OCI-LY1 (cell line): Measurements from ENCODE around the gene TMEM176A.
"Not testable (repeated sequence)": the region's sequence is repeated elsewhere in the genome, so short reads cannot be mapped to it uniquely, and the experiment has no call there.

Experiments
- EZH2 ChIP-seq: fragments of 200-600 bp; sonication (generic), shearing (Covaris generic); IDR thresholded peaks from 2 replicates; pipeline ENCODE4 v1.8.0; 2017; ENCODE audit warnings: borderline replicate concordance, mixed run types, mild to moderate bottlenecking, antibody characterized with exemption, low read length, moderate library complexity, mixed read lengths
- TF ChIP-seq, protein P1 (sequence below): fragments of 200-600 bp; sonication (generic), shearing (Covaris generic); IDR thresholded peaks from 2 replicates; pipeline ENCODE4 v1.5.1; 2017; ENCODE audit warnings: mild to moderate bottlenecking, antibody characterized with exemption, low read length, moderate library complexity, mixed read lengths

GRCh38 chr7:150807616-150808438 is 7.3 kb downstream of the TMEM176A start:
- TF ChIP-seq, protein P1, sequence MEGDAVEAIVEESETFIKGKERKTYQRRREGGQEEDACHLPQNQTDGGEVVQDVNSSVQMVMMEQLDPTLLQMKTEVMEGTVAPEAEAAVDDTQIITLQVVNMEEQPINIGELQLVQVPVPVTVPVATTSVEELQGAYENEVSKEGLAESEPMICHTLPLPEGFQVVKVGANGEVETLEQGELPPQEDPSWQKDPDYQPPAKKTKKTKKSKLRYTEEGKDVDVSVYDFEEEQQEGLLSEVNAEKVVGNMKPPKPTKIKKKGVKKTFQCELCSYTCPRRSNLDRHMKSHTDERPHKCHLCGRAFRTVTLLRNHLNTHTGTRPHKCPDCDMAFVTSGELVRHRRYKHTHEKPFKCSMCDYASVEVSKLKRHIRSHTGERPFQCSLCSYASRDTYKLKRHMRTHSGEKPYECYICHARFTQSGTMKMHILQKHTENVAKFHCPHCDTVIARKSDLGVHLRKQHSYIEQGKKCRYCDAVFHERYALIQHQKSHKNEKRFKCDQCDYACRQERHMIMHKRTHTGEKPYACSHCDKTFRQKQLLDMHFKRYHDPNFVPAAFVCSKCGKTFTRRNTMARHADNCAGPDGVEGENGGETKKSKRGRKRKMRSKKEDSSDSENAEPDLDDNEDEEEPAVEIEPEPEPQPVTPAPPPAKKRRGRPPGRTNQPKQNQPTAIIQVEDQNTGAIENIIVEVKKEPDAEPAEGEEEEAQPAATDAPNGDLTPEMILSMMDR: not testable (repeated sequence)
- TF ChIP-seq EZH2: not testable (repeated sequence)
